B cell (primary cell): ENCODE measurements around the gene PAPSS2. TPM values are rescaled to one million over a fixed set of nuclear protein-coding genes. Genes with fewer than 3 reads are reported as not detected.
"Not testable (repeated sequence)": the region's sequence is repeated elsewhere in the genome, so short reads cannot be mapped to it uniquely, and the experiment has no call there.

Experiments used
- ATAC-seq: fragments of 200-7000 bp; cut with Tn5 transposase; one replicate; pipeline ENCODE4 v1.10.0; 2021; ENCODE audit warnings: low read depth, mild to moderate bottlenecking, moderate number of reproducible peaks, moderate library complexity
- CTCF ChIA-PET: fragments of 350-600 bp; sonication (Branson Sonifier 250); formaldehyde crosslinking; loops from one replicate; lab custom pipeline; 2021; ENCODE audit warnings: antibody characterized with exemption, inconsistent platforms; lab: Charles Lee
- POLR2A ChIA-PET: fragments of 350-600 bp; sonication (Branson Sonifier 250); formaldehyde crosslinking; loops from one replicate; lab custom pipeline; 2021; ENCODE audit warnings: antibody characterized with exemption; lab: Charles Lee
- DNase-seq: peaks from one replicate; pipeline ENCODE4 v3.0.0; 2013
- H2AFZ ChIP-seq: 2 replicates; pipeline ENCODE4 v1.6.1; 2012; ENCODE audit warnings: mild to moderate bottlenecking, low read depth, low read length; ENCODE audit not compliant: insufficient read depth, poor library complexity, severe bottlenecking
- H3K27ac ChIP-seq, 2 donors: 1 replicate in 1 of 2; 2 replicates in 1 of 2; pipeline ENCODE4 v1.5.1; 2012 to 2013; ENCODE audit warnings: low read length in 2 of 2, mild to moderate bottlenecking in 2 of 2, moderate library complexity in 1 of 2
- H3K27me3 ChIP-seq, 4 experiments: fragments of 200-600 bp in 1 of 4; sonication (generic) in 1 of 4; replicated peaks in 1 of 4; 1 replicate in 2 of 4; 2 replicates in 2 of 4; pipeline versions ENCODE4 v1.6.1 to v1.7.0; 2013 to 2016; ENCODE audit warnings: low read length in 3 of 4, mild to moderate bottlenecking in 2 of 4, mixed read lengths in 1 of 4, moderate library complexity in 1 of 4; ENCODE audit not compliant: insufficient read depth in 4 of 4, control insufficient read depth in 3 of 4; ENCODE audit errors: control extremely low read depth in 1 of 4
- H3K36me3 ChIP-seq, 2 experiments: replicated peaks in 1 of 2; 1 replicate in 1 of 2; 2 replicates in 1 of 2; pipeline versions ENCODE4 v1.6.1 to v1.7.1; 2013; ENCODE audit warnings: low read length in 1 of 2; ENCODE audit not compliant: insufficient read depth in 2 of 2, control insufficient read depth in 1 of 2; ENCODE audit errors: control extremely low read depth in 1 of 2, extremely low read depth in 1 of 2
- H3K4me1 ChIP-seq, 2 donors: fragments of 200-600 bp in 1 of 2; sonication (generic) in 1 of 2; 1 replicate in 1 of 2; 2 replicates in 1 of 2; pipeline versions ENCODE4 v1.5.1 to v1.6.1; 2013 to 2017; ENCODE audit warnings: low read length in 2 of 2; ENCODE audit not compliant: control insufficient read depth in 2 of 2, insufficient read depth in 2 of 2
- H3K4me2 ChIP-seq: replicated peaks from 2 replicates; pipeline ENCODE3; 2012; ENCODE audit warnings: mild to moderate bottlenecking, low read depth, low read length; ENCODE audit not compliant: poor library complexity, severe bottlenecking
- H3K4me3 ChIP-seq, 5 experiments: fragments of 200-600 bp in 1 of 5; sonication (generic) in 1 of 5; 1 replicate in 3 of 5; 2 replicates in 2 of 5; pipeline versions ENCODE4 v1.5.1 to v1.7.0; 2011 to 2016; ENCODE audit warnings: low read length in 4 of 5, mild to moderate bottlenecking in 4 of 5, low read depth in 2 of 5, control low read depth in 1 of 5, moderate library complexity in 1 of 5; ENCODE audit not compliant: insufficient read depth in 1 of 5; ENCODE audit errors: control extremely low read depth in 1 of 5, extremely low read depth in 1 of 5
- H3K79me2 ChIP-seq: fragments of 200-600 bp; sonication (generic); one replicate; pipeline ENCODE4 v1.6.0; 2016; ENCODE audit warnings: low read length; ENCODE audit not compliant: control insufficient read depth, insufficient read depth
- H3K9ac ChIP-seq: fragments of 200-600 bp; sonication (generic); 2 replicates; pipeline ENCODE4 v1.6.1; 2017; ENCODE audit warnings: mild to moderate bottlenecking, low read length, moderate library complexity
- H3K9me3 ChIP-seq, 3 donors: one replicate each; pipeline versions ENCODE4 v1.6.1 to v1.7.1; 2013; ENCODE audit warnings: low read length in 2 of 3; ENCODE audit not compliant: control insufficient read depth in 2 of 3, insufficient read depth in 1 of 3; ENCODE audit errors: control extremely low read depth in 1 of 3
- H4K20me1 ChIP-seq: 2 replicates; pipeline ENCODE4 v1.6.0; 2012; ENCODE audit warnings: mild to moderate bottlenecking, low read length; ENCODE audit not compliant: insufficient read depth, control insufficient read depth, poor library complexity, severe bottlenecking
- H3K27ac Mint-ChIP-seq: one replicate; pipeline ENCODE4 v1.8.0; 2021; ENCODE audit warnings: mixed read lengths
- H3K27me3 Mint-ChIP-seq: one replicate; pipeline ENCODE4 v1.8.0; 2021; ENCODE audit warnings: mixed read lengths
- H3K4me1 Mint-ChIP-seq: one replicate; pipeline ENCODE4 v1.8.0; 2021; ENCODE audit warnings: mixed read lengths
- H3K4me3 Mint-ChIP-seq: one replicate; pipeline ENCODE4 v1.8.0; 2021; ENCODE audit warnings: mixed read lengths
- H3K9me3 Mint-ChIP-seq: one replicate; pipeline ENCODE4 v1.8.0; 2022; ENCODE audit warnings: mixed read lengths; ENCODE audit not compliant: insufficient read depth
- CTCF ChIP-seq: fragments of 200-600 bp; IDR thresholded peaks from one replicate; pipeline ENCODE4 v1.8.0; 2022; ENCODE audit warnings: antibody characterized with exemption, mild to moderate bottlenecking
- EZH2 ChIP-seq: IDR thresholded peaks from 2 replicates; pipeline ENCODE4 v1.6.1; 2012; ENCODE audit warnings: borderline replicate concordance, low read depth, mild to moderate bottlenecking, moderate library complexity, low read length; ENCODE audit not compliant: insufficient read depth, poor library complexity, severe bottlenecking
- WGBS: methylation state at CpG from one replicate; pipeline ENCODE4 v1.1.5; 2013; ENCODE audit warnings: missing lambda C conversion rate; ENCODE audit not compliant: insufficient coverage; 5-methylcytosine and 5-hydroxymethylcytosine counted together
- intact Hi-C: fragments of 100-400 bp; cut with micrococcal nuclease; formaldehyde crosslinking; loops from one replicate; pipeline ENCODE4 v1.10.0; 2022
- polyA plus RNA-seq: library from polyadenylated mRNA; depleted of rRNA; stranded (reverse); fragments of >200 nt; gene quantifications from 2 replicates; pipeline ENCODE4 v1.2.3, GENCODE V29; 2012
- total RNA-seq, 2 donors: library from RNA; stranded (reverse); fragments of 120-200 nt in 1 of 2; gene quantifications; 1 replicate in 1 of 2; 2 replicates in 1 of 2; pipeline versions ENCODE4 v1.2.3 to v1.2.4, GENCODE V29; 2013 to 2022

PAPSS2 gene
- total and polyA plus RNA-seq, 2 donors (not counting 1 experiment from before 2014, with no cell fraction given): not detected

- Histone ChIP-seq H3K79me2 (no peaks in the 10 kb centered on the region), H3K9ac (no peak overlapping the region), H2AFZ (no peak overlapping the region), H3K36me3 (no peaks in the 10 kb centered on the region), H3K4me1 (no peaks in the 10 kb centered on the region), H3K4me2 (no peak overlapping the region), H3K9me3 (no peaks in the 10 kb centered on the region), H4K20me1 (no peaks in the 10 kb centered on the region), H3K27me3 (peaks cover 0 to 12% (median 2%) of the 10 kb centered on the region in 4 experiments), H3K27ac (no peak overlapping the region), H3K4me3 (no peak overlapping the region)
- DNase-seq (no peak), ATAC-seq (no peak)
- ChIA-PET POLR2A (no interaction called here), CTCF (no interaction called here)
- H3K9me3 Mint-ChIP-seq: peaks cover 4% of the 10 kb centered on the region
- no CpG with 5 or more reads among the region's 2 CpGs for WGBS
- no peak overlapping the region for H3K4me3 Mint-ChIP-seq
- no peak for TF ChIP-seq CTCF
- no peak for TF ChIP-seq EZH2
- no peak overlapping the region for H3K27ac Mint-ChIP-seq
- H3K27me3 Mint-ChIP-seq: peaks cover 13% of the 10 kb centered on the region
- no peaks in the 10 kb centered on the region for H3K4me1 Mint-ChIP-seq
- intact Hi-C loops: no loop called here
Measured at GRCh38 chr10:87744606-87745005, 84.9 kb downstream of the PAPSS2 start.

- 93% methylated on average over 3 of the region's 4 CpGs for WGBS
Measured at GRCh38 chr10:87746911-87747310, 87.2 kb downstream of the PAPSS2 start.

GRCh38 chr10:87748244-87748643 lies 88.6 kb downstream of the PAPSS2 start:
- H3K4me1 Mint-ChIP-seq, intact Hi-C loops, H2AFZ ChIP-seq, H3K27me3 Mint-ChIP-seq, H3K27me3 ChIP-seq, H3K4me2 ChIP-seq, H3K9ac ChIP-seq, H4K20me1 ChIP-seq, H3K27ac Mint-ChIP-seq, H3K4me3 Mint-ChIP-seq, ATAC-seq, H3K9me3 Mint-ChIP-seq, H3K27ac ChIP-seq, POLR2A ChIA-PET, DNase-seq, H3K79me2 ChIP-seq, H3K4me3 ChIP-seq, H3K9me3 ChIP-seq, H3K36me3 ChIP-seq, H3K4me1 ChIP-seq: not testable (repeated sequence)
- CTCF ChIA-PET: interaction anchor here (1.1 to 1.3 kb wide), 2 partner anchors 9 to 11 kb away, joined by 4 read pairs; no protein-coding TSS in a partner anchor
- no CpG with 5 or more reads among the region's 4 CpGs for WGBS

More at GRCh38 chr10:87746911-87747310, 87.2 kb downstream of the PAPSS2 start:
- no peaks in the 10 kb centered on the region for H3K4me1 ChIP-seq
- H3K27me3 Mint-ChIP-seq: peaks cover 5% of the 10 kb centered on the region
- ChIA-PET CTCF (no interaction called here), POLR2A (no interaction called here)
- no peaks in the 10 kb centered on the region for H3K36me3 ChIP-seq
- H3K27ac Mint-ChIP-seq: no peak overlapping the region
- H4K20me1 ChIP-seq: no peaks in the 10 kb centered on the region
- no peaks in the 10 kb centered on the region for H3K79me2 ChIP-seq
- TF ChIP-seq EZH2: no peak
- TF ChIP-seq CTCF: no peak
- no peak overlapping the region for H3K4me2 ChIP-seq
- intact Hi-C loops: no loop called here
- peaks cover 4% of the 10 kb centered on the region for H3K9me3 Mint-ChIP-seq
- no peak overlapping the region for H3K27ac ChIP-seq
- H2AFZ ChIP-seq: no peak overlapping the region
- no peaks in the 10 kb centered on the region for H3K9me3 ChIP-seq
- ATAC-seq: no peak
- H3K4me3 Mint-ChIP-seq: no peak overlapping the region
- DNase-seq: no peak
- H3K9ac ChIP-seq: no peak overlapping the region
- no peak overlapping the region for H3K4me3 ChIP-seq
- H3K4me1 Mint-ChIP-seq: no peaks in the 10 kb centered on the region
- H3K27me3 ChIP-seq: no peaks in the 10 kb centered on the region
